Stimulated activated CD8-positive, alpha-beta memory T cell treated with anti-CD3 and anti-CD28 coated beads, Interleukin-7, amount 100 ng/mL, for 4 hours (primary cell): Measurements from ENCODE around the gene S100A7A.
"Not testable (repeated sequence)": the region's sequence is repeated elsewhere in the genome, so short reads cannot be mapped to it uniquely, and the experiment has no call there.

Source experiments
- DNase-seq, 2 donors: peaks; one replicate each; pipeline ENCODE4 v3.0.0-alpha.2; 2020; ENCODE audit warnings: low read depth in 2 of 2

S100A7A gene

DNA sequence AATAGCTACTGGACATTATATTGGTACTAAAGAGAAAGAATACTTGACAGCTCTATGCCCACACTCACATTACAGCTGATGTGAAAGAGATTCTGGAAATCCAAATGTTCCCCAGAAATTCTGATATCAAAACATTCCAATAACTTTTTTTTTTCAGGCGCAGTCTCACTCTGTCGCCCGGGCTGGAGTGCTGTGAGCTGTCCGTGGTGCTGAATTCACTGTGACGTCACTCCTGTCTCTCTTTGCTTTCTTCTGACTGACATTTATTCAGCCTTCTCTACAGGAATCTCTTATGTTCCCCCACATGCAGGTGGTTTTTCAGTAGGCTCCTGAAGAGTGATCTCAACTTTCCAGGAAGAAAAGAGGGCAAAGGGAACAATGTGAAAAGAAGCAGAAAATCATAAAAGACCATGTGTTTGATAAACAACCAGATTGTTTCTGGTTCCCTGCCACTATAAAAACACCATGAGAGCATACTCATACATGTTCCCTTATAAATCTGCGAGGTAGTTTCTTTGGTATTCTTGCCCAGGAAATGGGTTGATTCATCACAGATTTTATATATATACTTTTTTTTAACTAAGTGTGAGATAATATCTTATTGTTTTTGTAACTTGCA is 6.2 kb downstream of the S100A7A start:
- DNase-seq: peak; percentile 22 to 29

DNA sequence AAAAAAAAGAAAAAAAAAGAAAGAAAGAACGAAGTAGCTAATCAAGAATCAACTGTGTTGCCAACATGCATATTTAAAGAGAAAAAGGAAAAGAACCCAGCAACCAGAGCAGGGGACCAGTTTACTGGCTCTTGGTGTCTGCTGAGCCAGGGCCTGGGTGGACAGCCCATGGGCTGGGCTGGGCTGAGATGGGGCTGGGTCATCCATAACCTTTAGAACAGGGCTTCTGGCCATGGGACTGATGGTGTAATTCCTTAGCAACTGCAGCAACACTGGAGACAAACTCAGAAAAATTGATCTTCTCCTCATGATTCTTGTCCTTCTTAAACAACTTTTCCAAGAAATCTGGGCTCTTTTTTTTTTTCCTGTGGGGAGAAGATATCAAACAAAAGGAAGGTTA is 10.5 kb downstream of the S100A7A start:
- DNase-seq: no peak

DNA sequence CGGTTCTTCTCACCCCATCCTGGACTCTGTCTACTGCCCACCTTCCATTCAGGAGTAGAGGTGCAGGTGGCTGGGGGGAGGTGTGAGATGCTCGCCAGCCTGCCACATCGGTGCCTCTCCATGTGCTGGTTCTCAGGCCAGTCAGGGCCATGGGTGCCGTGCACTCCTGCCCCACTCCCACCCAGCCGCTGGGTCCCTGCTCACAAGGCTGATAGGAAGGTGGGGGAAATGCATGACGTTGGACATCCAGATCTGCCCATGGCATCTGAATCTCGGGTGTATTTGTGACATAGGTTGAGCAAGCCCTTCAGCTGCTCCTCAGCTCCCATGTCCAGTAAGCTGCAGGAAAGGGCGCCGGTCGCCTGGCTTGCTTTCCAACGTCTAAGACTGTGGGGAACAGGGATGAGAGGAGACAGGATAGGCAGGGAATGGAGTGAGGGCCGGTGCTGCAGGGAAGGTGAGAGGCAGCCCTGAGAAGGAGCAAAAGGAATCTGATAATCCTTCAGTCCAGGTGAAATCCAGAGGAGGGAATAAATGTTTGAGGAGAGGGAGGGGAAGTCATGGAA is 11.8 kb downstream of the S100A7A start:
- no peak for DNase-seq

- no peak for DNase-seq
These were observed 12.5 kb downstream of the S100A7A start for GRCh38 chr1:153428791-153429190.

- DNase-seq: no peak
These were observed 13.2 kb downstream of the S100A7A start for GRCh38 chr1:153429266-153430165.

GRCh38 chr1:153430166-153430553 is 13.8 kb downstream of the S100A7A start:
- no peak for DNase-seq

DNA sequence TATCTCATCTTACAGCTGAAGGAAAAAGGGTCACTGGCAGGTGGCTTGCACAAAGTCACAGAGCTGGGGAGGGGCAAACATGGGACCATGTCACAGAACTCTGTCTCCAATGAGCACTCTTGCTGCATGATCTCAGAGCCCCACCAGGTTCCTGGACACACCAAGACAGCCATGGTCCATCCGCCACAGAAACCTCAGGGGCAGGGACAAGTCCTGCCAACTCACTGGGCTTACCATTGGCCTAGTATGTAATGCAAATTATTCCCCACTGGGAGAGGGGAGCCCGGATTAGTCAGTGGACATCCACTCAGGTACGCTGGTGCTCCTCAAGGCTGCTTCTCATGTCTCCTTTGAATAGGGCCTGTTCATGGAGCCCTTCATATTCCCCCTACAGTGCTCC is 14.2 kb downstream of the S100A7A start:
- no peak for DNase-seq

GRCh38 chr1:153431002-153431401 is 14.7 kb downstream of the S100A7A start:
- no peak for DNase-seq

DNA sequence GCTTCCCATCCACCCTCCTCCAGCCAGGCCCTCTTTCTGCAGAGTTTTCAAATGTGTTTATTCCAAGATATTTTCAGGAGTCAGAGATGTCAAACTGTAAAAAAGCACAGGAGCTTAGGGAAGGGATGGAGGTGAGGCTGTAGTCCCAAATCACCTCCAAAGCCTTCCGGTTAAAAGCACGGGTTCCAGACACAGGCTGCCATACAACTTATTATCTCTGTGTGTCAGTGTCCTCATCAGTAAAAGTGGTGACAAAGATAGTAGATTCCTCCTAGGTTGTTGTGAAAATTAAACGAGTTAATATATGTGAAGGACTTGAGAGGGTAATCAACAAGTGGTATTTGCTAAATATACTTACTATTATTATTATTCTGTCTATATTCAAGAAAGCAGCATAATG is 15.1 kb downstream of the S100A7A start:
- no peak for DNase-seq

DNA sequence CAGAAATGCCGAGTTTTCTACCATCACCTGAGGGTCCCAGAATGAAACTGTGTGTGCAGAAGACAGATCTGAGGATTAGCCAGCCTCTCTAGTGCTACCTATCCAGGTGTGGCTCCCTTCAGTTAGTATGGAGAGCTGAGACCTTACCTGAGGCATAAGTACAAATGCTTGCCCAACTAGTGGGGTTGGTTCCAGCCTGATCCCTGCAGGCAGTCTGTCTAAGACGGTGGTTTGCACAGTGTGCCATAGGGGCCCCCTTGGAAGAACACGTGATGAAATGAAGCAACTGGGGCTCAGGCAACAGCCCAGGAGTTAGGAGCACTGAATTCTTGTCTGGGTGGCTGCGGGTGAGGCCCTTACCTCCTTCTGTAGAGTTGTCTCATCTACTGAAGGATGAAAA is 15.6 kb downstream of the S100A7A start:
- DNase-seq: no peak

- DNase-seq: no peak
These were observed 16.8 kb downstream of the S100A7A start for GRCh38 chr1:153432874-153433681.

DNA sequence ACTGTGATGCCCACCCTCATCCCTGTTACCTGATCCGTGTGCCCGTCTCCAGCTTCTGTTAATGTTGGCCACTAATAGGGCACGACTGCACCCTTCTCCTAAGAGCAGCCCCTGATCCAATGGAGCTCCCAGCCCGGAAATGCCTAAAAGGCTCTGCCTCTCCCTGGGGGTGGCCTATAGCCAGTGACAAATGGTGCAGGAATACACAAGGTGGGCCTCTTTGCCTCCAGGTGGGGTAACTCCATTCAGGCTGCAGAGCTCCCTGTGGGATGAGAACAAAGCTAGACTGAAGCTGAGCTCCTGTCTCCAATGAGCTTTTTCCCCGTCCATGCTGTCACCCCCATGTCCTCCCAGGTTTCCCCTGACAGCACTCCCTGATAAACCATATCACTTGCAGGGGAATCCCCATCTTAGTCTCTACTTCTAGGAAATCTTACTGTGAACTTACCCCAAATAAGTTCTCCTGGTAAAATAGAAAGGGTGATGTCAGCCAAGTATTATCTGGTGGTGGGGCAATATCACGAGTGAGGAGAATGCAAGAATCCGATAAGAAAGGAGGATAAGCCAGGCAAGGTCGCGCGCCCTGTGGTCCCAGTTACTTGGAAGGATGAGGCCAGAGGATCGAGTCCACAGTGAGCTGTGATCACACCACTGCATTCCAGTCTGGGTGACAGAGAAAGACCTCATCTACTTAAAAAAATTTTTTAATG is 18.6 kb downstream of the S100A7A start:
- no peak for DNase-seq

- no peak for DNase-seq
These were observed 20.9 kb downstream of the S100A7A start for GRCh38 chr1:153437236-153437635.

DNA sequence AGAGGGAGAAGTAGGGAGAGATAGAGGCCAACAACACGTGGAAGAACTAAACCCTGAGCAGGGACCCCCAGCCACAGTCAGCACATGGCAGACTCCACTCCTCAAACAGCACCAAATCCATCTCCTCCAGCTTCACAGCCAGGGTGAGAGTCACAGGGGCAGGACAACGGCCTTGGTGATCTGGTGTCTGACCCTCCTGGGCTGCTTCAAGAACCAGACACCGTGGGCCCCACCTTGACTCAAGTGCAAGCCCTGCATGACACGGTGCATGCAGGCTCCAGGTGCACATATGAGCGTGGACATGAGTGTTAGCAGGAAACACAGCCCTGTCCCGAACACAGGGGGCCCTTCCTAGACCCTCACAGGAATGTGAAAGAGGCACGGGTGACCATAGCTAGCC is 22.3 kb downstream of the S100A7A start:
- no peak for DNase-seq

GRCh38 chr1:153439273-153439672 is 23.0 kb downstream of the S100A7A start:
- no peak for DNase-seq

DNA sequence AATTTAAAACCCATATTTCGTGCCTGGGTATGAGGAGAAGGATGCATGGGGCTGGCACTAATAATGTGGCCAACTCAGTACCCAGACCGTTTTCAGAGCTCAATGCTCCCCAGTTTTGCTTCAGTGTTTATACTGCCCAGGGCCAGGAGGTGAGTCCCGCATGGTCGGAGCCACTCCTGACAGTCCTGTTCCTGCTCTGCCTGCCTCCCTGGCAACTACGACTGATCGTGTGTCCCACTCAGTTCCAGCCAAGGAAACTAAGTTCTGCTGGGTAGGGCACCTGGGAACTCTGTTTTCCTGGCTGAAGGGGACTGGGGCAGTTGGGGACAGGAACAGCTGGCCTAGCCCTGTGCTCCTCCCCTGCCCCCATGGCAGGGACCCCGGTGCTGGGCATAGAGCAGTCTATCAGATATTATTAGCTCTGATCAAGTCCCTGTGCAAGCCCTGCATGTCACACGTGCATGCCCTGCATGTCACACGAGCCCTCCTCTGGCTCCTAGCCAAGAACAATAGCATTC is 25.0 kb downstream of the S100A7A start:
- DNase-seq: no peak

DNA sequence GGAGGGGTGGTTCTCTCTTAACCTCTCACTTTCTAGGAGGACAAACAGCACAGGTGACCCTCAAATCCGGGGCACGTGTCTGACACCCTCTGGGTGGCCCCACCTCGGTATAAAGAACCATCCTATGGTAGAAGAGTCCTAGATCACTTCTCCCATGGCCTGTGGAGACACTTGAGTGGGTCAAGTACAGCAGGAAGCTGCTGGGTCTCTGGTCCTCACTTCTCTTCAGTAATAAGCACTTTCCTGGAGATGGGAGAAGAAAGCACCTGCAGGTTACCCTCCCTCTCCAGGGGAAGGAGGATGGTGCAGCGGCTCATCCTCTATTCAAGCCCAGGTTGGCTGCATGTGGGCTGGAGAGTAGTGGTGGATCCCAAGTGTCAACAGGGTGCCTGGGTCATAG is 27.2 kb downstream of the S100A7A start:
- no peak for DNase-seq

DNA sequence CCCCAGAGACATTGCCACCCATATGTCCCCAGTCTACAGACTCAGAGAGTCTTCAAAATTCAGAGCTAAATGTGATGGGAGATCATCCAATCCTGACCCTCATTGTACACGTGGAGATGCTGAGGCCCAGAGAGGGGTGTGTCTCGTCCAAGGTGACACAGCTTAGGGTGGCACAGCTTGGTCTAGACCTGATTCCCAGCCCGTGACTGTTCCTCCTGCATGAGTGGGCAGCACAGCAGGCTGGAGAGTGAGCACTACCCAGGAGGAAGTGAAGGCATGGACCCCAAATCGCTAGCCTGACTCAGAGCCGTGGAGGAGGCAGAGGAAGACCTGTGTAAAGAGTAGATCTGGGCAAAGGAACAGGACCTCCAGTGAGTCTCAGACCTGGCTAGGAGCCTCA is 27.8 kb downstream of the S100A7A start:
- no peak for DNase-seq

- DNase-seq: no peak
These were observed 31.3 kb downstream of the S100A7A start for GRCh38 chr1:153447498-153448170.

- not testable (repeated sequence) for DNase-seq
These were observed 32.5 kb downstream of the S100A7A start for GRCh38 chr1:153448851-153449250.

GRCh38 chr1:153456396-153456795 is 40.1 kb downstream of the S100A7A start:
- DNase-seq: no peak
